ENCODE data around the gene SNCB. TPM values are rescaled to one million over a fixed set of nuclear protein-coding genes. Genes with fewer than 3 reads are reported as not detected.

SNCB gene
- total and polyA plus RNA-seq, 11 donors = 0.23 TPM; not detected in 10

- peaks cover 0 to 11% (median 0%) of the 10 kb centered on the region in 12 donors for H3K4me1 ChIP-seq
- no peaks in the 10 kb centered on the region for H3K36me3 ChIP-seq
- intact Hi-C loops (cut with DNase I) = no loop called here
- no peak for TF ChIP-seq POLR2A (IDR thresholded peaks at IDR 0.05)
- TF ChIP-seq CTCF (IDR thresholded peaks at IDR 0.05) = no peak
- ATAC-seq = no peak
- DNase-seq = no peak
- H3K27me3 ChIP-seq = peaks cover 0 to 20% (median 0%) of the 10 kb centered on the region in 9 donors
- no peaks in the 10 kb centered on the region for H3K9me3 ChIP-seq
- no peak overlapping the region for H3K4me3 ChIP-seq
- 93 to 99% (median 96%) methylated on average over 3 of the region's 3 CpGs for WGBS, 4 donors
- no peak overlapping the region for H3K27ac ChIP-seq
Observed at GRCh38 chr5:176638437-176638836, 8.1 kb upstream of the SNCB start.

GRCh38 chr5:176637556-176637955 lies 7.2 kb upstream of the SNCB start:
- intact Hi-C loops (cut with DNase I) = no loop called here
- Histone ChIP-seq H3K27ac (no peak overlapping the region), H3K9me3 (no peaks in the 10 kb centered on the region), H3K4me1 (peaks cover 0 to 11% (median 0%) of the 10 kb centered on the region in 12 donors), H3K4me3 (no peak overlapping the region), H3K27me3 (peaks cover 0 to 29% (median 6%) of the 10 kb centered on the region in 9 donors), H3K36me3 (no peaks in the 10 kb centered on the region)
- TF ChIP-seq POLR2A (IDR thresholded peaks at IDR 0.05) (no peak), CTCF (IDR thresholded peaks at IDR 0.05) (no peak)
- DNase-seq = no peak
- 47 to 60% (median 51%) methylated on average over 4 of the region's 4 CpGs for WGBS, 4 donors
- no peak for ATAC-seq

GRCh38 chr5:176636426-176636825 lies 6.1 kb upstream of the SNCB start:
- no peak for TF ChIP-seq POLR2A (IDR thresholded peaks at IDR 0.05)
- no peak for TF ChIP-seq CTCF (IDR thresholded peaks at IDR 0.05)
- DNase-seq (no peak), ATAC-seq (no peak)
- H3K9me3 ChIP-seq = no peaks in the 10 kb centered on the region
- WGBS, 4 donors = 22 to 40% (median 33%) methylated on average over 9 of the region's 9 CpGs
- H3K4me3 ChIP-seq = no peak overlapping the region
- H3K27ac ChIP-seq = no peak overlapping the region
- peaks cover 3 to 40% (median 12%) of the 10 kb centered on the region in 9 donors for H3K27me3 ChIP-seq
- no peaks in the 10 kb centered on the region for H3K36me3 ChIP-seq
- H3K4me1 ChIP-seq = peaks cover 0 to 11% (median 0%) of the 10 kb centered on the region in 12 donors
- intact Hi-C loops (cut with DNase I) = no loop called here

GRCh38 chr5:176633598-176633997 lies 3.3 kb upstream of the SNCB start:
- Histone ChIP-seq H3K9me3 (no peaks in the 10 kb centered on the region), H3K27me3 (peaks cover 22 to 68% (median 34%) of the 10 kb centered on the region in 9 donors), H3K27ac (no peak overlapping the region), H3K36me3 (no peaks in the 10 kb centered on the region), H3K4me3 (no peak overlapping the region), H3K4me1 (peaks cover 0 to 18% (median 10%) of the 10 kb centered on the region in 12 donors)
- DNase-seq = no peak
- WGBS, 4 donors = 22 to 27% (median 25%) methylated on average over 6 of the region's 6 CpGs
- ATAC-seq = no peak
- TF ChIP-seq CTCF (IDR thresholded peaks at IDR 0.05) = no peak
- TF ChIP-seq POLR2A (IDR thresholded peaks at IDR 0.05) = no peak
- intact Hi-C loops (cut with DNase I) = no loop called here
